SKM-1 (cell line): ENCODE measurements around the gene CEP152.
"Not testable (repeated sequence)": the region's sequence is repeated elsewhere in the genome, so short reads cannot be mapped to it uniquely, and the experiment has no call there.

Source experiments
- DNase-seq: peaks from one replicate; lab custom pipeline; 2025; ENCODE audit not compliant: unreplicated experiment; lab: John Stamatoyannopoulos, UW

Gene CEP152

GRCh38 chr15:48810414-48811324 lies at the start of gene CEP152:
Gene CEP152 (minus strand): TSS chr15:48811069. CDS start chr15:48805649, 5,420 bp downstream.
- DNase-seq: peak; percentile 96

GRCh38 chr15:48859426-48859825 lies 48.6 kb upstream of the CEP152 start:
- DNase-seq: no peak

- DNase-seq: no peak
These were observed 47.5 kb upstream of the CEP152 start for GRCh38 chr15:48858401-48858800.

- DNase-seq: no peak
These were observed 46.1 kb upstream of the CEP152 start for GRCh38 chr15:48856942-48857341.

- no peak for DNase-seq
These were observed 44.9 kb upstream of the CEP152 start for GRCh38 chr15:48855501-48856440.

- DNase-seq: not testable (repeated sequence)
These were observed 43.6 kb upstream of the CEP152 start for GRCh38 chr15:48854434-48854833.

- no peak for DNase-seq
These were observed 41.1 kb upstream of the CEP152 start for GRCh38 chr15:48851956-48852355.

- no peak for DNase-seq
These were observed 39.8 kb upstream of the CEP152 start for GRCh38 chr15:48850648-48851047.

- no peak for DNase-seq
These were observed 34.3 kb upstream of the CEP152 start for GRCh38 chr15:48845123-48845522.

GRCh38 chr15:48842501-48842900 lies 31.6 kb upstream of the CEP152 start:
- DNase-seq: no peak

- no peak for DNase-seq
These were observed 23.9 kb upstream of the CEP152 start for GRCh38 chr15:48834756-48835155.

GRCh38 chr15:48833526-48834239 lies 22.8 kb upstream of the CEP152 start:
- no peak for DNase-seq

- DNase-seq: no peak
These were observed 21.8 kb upstream of the CEP152 start for GRCh38 chr15:48832648-48833047.

GRCh38 chr15:48828906-48829305 lies 18.0 kb upstream of the CEP152 start:
- no peak for DNase-seq

- no peak for DNase-seq
These were observed 17.6 kb upstream of the CEP152 start for GRCh38 chr15:48828471-48828870.

- no peak for DNase-seq
These were observed 14.2 kb upstream of the CEP152 start for GRCh38 chr15:48825075-48825474.

GRCh38 chr15:48823706-48824105 lies 12.8 kb upstream of the CEP152 start:
- no peak for DNase-seq

- no peak for DNase-seq
These were observed 12.4 kb upstream of the CEP152 start for GRCh38 chr15:48823237-48823636.

- DNase-seq: no peak
These were observed 3.4 kb upstream of the CEP152 start for GRCh38 chr15:48814286-48814685.

GRCh38 chr15:48811325-48811958 lies 573 bp upstream of the CEP152 start:
- DNase-seq: no peak

GRCh38 chr15:48806151-48806550 lies 4.7 kb downstream of the CEP152 start:
- no peak for DNase-seq
